HG02970 (cell line): ENCODE measurements around the gene UPK2.

Experiments used
- ATAC-seq: cut with Tn5 transposase; IDR thresholded peaks from one replicate; pipeline ENCODE4 v1.9.1; 2021; ENCODE audit warnings: mild to moderate bottlenecking, moderate library complexity, moderate number of reproducible peaks; ENCODE audit not compliant: unreplicated experiment, low FRiP score

The UPK2 gene

GRCh38 chr11:118917481-118918127, 38.5 kb upstream of the UPK2 start:
- ATAC-seq, result no peak

DNA sequence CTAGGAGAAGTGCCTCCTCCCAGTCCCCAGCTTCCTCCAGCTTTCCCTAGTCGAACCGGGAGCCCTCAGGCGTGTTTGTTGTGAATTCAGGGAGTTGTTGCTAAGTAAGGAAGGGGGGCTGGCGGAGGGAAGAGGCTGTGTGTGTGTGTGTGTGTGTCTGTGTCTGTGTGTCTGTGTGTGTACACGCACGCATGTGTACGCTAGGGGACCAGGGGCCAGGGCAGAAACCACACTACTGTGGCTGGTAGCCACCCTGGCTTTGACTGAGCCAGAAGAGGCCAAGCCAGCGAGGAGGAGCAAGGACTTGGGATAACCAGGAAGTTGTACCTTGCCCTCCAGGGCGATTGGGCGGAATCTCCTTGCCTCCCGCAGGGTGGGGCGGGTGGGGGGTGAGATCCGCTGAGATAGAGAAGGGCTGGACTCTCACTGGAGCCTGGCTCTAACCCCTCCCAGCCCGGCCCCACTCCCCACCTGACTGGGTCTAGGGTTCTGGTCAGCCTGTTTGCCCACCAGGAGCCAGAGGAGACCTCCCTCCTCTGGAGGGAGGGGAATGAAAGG, 37.9 kb upstream of the UPK2 start:
- ATAC-seq, result no peak

GRCh38 chr11:118918686-118919280, 37.3 kb upstream of the UPK2 start:
- ATAC-seq, result no peak

DNA sequence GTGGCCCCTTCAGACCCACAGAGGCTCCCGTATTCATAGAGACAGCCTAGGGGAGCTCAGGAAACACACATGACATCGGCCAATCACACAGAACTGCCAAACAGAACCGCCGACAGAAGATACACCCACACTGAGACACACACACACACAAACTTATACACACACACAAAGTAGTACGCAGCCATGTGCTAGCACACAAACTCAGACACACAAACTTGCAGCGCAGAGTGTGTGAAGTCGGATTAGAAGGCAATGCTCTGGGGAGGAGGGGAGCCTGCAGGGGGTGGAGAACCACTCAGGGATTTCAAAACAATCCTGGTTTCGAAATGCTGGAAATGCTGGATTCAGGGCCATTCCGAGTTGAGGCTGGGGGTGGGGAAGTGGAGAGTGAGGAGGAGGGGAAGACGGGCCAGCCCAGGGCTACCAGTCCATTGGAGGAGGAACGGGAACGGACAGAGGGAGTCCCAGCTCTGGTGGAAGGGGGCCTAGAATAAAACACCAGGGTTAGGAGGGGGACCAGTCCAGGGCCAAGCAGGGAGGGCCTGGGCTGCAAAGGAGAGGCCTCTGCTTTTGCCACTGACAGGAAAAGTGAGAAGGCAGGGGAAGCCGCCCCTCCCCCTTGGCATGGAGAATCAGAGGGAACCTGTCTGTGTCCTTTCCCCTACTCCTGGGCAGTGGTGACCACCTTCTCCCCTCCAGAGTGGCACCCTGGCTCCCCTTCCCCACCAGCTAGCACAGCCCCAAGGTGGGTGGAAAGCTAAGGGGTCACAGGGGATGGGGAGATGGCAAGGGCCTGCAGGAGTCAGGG, 34.8 kb upstream of the UPK2 start:
- ATAC-seq, result no peak

DNA sequence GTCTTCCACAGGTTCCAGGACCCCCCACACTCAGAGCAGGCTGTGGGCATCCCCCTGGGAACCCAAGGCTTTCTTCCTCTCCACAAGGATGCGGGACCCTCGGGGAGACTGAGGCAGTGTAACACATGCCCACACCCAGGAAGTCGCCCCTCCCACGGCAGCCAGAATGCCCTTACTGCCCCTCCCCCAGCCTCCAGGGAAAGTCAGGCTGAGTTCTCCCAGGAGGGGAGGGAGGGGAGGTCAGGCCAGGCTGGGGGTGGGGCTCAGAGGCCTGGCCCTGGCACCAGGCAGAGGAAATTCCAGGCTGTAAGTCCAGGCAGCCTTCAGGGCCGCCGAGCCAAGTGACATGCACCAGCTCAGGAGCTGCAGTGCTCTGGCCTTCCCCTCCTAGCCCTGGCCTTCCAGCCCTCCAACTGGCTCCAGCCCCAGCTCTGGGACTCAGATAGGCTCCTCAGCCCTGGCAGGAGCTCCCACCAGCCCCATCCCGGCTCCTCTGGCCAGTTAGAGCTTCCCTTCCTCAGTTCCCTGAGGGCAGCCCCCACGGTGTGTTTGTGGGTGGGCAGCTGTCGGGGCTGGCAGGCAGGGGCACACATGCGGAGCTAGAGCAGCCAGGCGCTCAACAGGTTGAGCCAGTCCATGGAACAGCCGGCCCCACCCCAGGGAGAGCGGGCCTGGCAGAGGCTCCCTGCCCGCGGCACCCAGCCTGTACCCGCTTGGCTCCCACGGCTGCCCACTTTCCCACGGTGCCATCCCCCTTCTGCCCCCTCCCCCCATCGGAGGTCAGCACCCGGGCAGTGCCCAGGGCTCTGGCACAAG, 34.0 kb upstream of the UPK2 start:
- ATAC-seq, result no peak

DNA sequence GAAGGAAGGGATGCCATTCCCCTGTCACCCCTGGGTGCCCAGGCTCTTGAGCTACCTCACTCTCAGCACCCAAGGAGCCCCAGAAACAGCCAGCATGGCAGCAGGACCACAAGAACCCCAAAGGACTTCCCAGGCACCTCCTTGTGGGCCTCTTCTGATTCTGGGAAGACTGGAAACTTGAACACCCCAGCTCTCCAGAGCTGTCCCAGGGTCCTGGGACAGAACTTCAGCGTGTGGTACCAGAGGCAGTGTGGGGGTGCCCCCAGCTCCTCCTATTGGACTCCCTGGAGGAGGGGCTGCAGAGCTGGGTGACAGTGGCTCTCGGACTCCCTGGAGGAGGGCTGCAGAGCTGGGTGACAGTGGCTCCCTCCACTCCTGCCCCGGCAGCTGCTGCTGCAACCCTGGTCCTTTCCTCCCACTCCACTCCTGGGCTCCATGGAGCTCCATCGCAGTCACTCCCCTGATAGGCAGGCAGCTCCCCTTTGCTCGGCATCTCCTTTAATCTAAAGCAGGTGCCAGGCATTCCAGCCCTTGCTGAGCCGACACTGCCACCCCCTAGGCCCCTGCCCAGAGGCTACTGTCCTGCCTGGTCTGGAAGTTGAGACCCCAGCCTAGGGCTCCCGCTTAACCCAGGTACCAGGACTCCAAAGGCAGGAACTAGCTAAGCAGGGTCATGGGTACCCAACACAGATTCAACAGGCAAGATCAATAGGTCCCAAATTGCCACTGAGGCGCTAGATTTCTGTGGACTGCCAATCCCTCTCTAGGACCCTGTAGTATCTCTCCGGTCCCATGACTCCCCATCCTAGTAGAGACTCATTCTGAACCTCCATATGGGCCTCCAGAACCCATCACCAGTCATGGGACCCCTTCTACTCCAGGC, 33.1 kb upstream of the UPK2 start:
- ATAC-seq, result no peak

GRCh38 chr11:118923721-118924587, 32.1 kb upstream of the UPK2 start:
- no peak for ATAC-seq

DNA sequence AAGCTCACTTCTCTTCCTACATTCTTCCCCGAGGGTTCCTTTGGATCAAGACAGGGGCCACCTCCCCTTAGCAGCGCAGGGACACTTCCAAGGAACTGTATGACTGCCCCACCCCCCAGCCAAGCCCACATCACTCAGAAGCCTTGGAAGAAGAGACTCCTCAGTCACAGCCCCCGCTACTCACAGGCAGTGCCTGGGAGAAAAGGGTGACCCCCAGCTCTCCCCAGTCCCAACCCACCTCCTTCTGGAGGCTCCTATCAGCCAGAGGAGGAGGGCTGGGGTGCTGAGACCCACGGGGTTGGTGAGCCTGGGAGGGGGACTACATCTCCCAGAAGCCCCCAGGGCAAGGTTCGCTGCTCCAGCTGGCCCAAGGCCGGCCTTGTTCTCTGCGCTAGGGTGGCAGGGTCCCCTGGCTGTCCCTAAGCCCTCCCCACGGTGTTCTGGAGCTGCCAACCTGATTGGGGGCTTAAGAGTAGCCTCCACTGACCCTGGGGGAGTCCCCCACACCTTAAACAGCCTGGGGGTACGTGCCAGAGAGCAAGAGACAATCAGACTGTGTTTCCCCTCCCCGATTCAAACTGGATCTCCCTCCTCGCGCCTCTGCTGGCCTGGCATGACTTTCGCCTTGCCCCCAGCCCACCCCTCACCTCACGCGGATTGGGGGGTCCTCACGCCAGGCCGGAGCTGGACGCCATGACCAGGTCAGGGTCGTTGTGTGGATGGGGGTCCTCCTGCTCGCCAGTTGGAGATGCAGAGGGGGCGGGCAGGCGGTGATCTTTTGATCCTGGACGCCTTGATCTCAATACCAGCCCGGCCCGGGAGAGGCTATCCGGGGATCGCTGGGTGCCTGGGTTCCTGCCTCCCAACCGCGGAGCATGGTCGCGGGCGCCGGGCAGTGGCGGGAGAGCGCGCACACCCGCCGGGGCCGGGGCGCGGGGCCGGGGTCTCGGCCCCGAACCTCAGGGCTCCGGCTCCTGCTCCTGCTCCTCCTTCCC, 31.2 kb upstream of the UPK2 start:
- no peak for ATAC-seq

DNA sequence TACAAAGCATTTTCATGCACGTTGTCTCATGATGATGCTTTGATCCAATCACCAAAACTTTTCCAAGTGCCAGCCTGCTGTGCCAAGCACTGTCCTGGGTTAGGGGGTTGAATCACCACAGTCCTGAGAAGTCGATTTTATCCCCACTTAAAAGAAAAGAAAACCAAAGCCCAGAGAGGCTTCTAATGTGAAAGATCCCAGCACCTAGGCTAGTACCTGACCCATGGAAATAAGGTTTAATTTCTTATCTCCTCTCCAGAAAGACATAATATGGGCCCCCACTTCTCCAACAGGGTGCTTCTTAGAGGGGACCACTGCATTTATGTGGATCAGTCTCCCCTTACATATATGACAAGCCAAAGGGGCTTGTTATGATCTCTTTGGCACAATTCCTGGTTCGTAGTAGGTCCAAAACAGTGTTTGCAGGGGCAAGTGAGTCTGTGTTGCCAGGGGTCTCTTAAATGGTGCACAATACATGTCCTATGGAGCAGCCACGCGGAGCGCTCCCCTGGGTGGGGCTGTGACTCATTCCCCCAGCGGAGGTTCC, 28.5 kb upstream of the UPK2 start:
- ATAC-seq, result no peak

GRCh38 chr11:118928101-118928869, 27.8 kb upstream of the UPK2 start:
- ATAC-seq, result peak; percentile 31

DNA sequence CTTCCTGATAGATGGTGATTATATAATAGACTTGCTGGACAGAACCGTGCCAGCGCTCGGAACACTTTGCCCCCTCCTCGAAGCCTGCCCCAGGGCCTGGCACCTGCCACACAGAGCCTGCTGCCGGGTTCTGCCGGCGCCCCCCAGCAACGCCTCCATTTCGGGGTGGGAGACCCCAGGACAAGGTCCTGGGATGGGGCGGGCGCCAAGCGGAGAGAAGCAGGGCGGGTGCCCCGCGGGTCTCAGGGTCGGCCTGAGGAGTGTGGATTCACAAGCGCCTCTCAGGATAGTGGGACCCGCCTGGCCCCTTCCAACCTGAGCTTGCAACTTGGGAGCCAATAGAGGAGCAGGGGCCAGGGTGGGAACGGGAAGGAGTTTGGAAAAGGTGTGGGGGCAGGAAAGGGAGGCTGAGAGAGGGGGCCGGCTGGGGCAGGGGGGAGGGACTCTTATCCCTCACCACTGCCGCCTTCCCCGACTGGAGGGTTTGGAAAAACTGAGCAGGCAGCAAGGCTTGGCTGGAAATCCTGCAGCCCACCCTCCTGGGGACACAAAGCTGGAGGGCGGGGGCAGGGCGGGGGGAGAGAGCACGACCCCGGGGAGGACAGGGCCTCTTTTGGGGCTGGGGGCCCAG, 27.1 kb upstream of the UPK2 start:
- no peak for ATAC-seq

DNA sequence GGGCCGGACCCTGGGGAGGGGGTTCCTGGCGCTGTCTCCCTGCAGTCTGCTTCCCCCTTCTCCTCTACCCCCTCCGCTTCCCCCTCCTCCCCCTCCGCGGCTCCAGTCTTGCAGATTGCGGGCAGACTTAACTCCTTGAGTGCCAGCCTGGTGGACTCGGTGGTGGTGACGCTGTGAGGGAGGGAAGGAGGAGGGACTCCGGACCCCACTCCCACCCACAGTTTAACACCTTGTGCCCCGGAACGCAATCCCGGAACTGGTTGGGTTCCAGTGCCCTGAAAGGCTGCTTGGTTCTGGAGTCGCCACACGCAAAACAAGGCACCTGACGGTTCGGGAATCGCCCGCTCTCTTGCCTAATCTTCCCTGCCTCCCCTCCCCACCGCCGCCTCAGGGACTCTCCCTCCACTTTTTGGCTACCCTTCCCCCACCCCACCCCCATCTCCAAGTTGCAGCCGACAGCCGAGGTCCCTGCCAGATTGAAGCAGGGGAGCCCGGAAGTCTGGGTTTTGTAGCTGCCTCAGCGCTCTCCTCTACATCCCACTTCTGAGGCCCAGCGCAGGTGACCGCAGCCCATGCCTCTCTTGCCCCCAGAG, 26.5 kb upstream of the UPK2 start:
- ATAC-seq, result no peak

GRCh38 chr11:118930094-118930712, 25.9 kb upstream of the UPK2 start:
- no peak for ATAC-seq

DNA sequence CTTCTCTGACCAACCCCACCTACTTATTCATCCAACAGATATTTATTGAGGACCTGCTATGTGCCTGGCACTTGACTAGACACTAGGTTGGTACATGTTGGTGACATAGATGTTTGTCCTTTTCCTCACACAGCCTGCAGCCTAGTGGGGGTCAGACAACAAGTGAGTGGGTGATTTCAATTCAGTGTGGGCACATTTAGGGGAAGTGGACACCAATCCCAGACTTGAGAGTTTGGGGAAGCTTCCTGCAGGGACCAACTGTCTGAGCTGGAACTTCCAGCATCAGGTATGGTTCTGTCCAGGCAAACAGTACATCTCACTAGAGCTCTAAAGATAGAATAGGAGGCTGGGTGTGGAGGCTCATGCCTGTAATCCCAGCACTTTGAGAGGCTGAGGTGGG, 24.5 kb upstream of the UPK2 start:
- ATAC-seq, result no peak

- no peak for ATAC-seq
Measured at GRCh38 chr11:118933486-118933885, 22.6 kb upstream of the UPK2 start.
